Stimulated activated CD4-positive, alpha-beta T cell treated with anti-CD3 and anti-CD28 coated beads, Interleukin-4, amount 100 ng/mL, for 24 hours (primary cell): ENCODE results near the gene TASOR2.

ENCODE experiments used
- DNase-seq: peaks from one replicate; pipeline ENCODE4 v3.0.0-alpha.2; 2020

The TASOR2 gene

DNA sequence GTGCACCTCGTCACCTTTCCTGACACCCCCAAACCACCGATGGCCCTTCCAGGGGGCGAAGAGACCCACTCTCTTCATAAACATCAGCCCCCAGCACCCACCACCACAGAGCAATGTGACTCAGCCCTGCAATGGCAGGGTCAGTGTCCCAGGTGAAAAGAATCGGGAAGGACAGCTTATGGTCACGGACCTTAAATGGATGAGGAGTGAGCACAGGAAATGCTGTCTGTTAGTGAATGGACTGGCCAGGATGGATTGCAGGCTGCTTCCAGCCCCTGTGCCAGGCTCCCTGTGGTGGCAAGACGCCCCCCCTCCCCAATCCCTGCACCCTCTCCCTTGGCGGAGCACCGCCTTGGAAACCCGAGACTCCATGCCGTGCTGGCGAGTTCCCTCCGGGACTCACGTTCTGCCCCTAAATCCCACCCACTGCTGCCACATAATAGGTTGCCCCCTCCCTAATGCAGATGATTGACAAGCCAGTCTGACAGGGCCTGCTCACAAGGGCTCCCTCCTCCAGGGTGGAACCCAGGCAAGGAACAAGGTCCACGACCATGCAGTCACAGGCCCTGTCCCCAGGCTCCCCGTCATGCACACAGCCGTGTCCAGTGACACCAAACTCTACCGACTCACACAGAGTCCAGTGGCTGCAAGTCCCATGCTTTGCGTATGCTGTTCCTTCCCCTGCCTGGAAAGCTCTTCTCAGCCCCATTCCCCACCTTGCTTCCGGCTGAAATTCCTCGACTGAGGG lies 25.6 kb upstream of the TASOR2 start:
- no peak for DNase-seq

DNA sequence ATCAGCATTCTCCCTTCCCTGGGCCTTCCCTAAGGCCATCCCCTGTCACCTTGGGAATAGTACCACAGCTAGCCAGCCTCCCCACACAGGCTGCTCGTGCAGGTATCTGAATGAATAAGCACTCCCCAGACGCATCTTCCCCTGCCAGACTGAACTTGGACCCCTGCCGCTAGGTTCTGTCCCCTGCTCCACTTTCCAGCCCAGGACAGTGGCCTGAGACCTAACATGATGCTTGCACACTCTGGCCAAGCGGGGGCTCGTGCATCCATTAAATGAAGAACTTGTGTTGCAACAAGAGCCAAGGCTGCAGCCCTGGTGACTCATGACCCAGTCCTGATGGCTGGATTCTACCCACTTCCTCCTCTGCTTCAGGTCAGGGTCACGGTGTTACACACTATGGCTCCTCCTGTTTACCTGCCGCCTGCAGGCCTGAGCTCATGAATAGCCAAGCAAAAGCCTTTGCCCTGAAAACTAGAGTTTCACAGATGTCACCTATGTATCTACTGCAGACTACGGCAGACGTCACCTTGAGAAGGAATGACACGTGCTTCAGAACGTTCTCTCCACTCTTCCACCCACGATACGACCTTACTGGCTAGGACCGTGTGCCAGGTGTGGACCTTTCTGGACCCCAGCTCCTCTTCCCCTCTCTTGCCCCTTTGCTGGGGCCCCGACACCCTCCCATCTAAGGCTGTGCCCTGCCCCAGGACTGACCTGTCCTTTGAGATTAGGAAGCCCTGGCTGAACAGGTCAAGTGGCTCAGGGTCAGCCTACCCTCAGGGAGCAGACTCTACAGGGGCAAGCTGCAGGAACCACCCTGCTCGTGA lies 24.7 kb upstream of the TASOR2 start:
- no peak for DNase-seq

DNA sequence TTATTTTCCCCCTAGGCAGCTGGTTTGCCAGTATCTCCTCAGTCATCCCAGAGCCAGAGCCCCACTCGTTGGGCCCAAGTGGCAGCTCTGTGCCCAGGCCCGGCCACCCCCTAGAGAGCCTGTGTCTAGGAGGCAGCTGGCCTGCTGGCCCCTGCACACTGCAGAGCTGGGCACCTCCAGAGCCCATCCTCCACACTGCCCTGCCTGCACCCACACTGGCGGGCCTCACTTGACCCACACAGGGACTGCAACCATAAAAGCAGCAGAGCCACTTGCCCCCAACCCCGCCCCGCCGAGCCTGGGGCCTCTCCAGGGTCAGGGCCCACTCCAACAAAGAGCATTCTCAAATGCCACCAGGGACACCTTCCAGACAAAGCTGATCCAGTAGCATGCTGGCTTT lies 23.6 kb upstream of the TASOR2 start:
- no peak for DNase-seq

DNA sequence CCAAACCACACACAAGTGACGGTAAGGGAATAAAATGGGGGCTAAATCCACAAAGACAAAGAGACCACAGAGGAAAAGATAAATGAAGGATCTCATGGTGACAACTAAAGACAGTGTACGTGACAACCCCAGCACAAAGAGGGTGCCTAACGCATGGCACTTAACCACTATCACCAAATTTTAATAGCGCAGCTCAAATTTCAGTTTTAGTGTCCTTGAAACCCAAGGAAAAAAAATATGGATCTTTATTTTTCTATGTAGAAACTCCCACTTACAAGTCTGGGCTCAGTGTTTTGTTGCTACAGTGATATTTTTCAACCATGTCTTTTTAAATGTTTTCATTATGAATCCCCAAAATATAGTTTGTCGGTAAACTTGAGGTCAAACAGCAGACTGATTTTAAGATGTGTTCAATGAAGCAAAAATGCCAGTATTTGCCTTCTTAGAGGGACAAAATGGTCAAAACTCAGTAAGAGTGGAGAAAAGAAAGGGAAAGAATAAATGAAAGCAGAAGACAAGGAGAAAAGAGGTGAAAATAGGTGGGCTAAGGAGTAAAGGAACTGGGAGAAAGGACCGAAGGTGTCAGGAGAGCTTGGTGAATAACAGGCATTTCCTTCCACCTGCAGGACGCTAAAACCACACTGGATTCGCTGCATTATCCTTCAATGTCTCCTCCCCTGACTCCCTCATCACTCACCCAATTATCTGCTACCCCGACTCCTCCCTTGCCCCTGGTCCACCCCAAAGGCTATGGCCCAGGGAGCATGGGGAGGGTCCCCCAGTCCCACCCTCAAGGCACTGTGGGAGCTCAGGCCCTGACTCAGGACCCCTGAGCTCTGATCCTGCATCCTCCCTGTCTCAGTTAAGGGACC lies 21.7 kb upstream of the TASOR2 start:
- no peak for DNase-seq

DNA sequence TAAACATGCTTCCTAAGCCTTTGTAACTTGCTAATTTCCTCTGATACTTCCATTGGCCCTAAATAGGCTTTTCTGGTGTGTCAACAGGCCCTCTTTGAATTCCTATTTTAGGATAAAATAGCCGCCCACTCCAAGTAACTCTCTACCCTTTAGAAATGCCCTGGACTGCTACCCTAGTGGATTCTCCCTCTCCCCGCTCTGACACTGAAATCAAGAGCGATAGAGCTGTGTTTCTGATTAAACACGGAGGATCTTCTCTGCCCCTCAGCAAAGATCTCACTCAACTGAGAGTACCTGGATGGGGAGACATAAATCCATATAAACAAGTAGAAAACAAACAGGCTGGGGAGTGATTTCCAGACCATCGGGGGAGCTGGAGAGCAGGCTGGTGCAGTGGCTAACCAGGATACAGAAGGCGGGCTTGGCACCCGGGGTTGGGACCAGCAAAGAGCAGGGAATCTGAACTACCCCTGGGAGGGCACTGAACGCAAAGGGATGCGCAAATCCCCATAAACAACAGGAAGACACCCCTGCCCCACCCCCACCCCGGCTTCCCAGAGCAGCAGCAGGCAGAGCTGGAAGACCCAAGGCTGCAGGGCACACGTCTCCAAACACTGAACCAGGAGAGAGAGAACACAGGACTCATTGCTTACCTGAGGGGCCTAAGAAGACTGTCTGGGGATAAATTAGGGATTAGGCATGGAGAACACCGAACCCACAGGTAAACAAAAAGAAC lies 20.8 kb upstream of the TASOR2 start:
- DNase-seq: no peak

DNA sequence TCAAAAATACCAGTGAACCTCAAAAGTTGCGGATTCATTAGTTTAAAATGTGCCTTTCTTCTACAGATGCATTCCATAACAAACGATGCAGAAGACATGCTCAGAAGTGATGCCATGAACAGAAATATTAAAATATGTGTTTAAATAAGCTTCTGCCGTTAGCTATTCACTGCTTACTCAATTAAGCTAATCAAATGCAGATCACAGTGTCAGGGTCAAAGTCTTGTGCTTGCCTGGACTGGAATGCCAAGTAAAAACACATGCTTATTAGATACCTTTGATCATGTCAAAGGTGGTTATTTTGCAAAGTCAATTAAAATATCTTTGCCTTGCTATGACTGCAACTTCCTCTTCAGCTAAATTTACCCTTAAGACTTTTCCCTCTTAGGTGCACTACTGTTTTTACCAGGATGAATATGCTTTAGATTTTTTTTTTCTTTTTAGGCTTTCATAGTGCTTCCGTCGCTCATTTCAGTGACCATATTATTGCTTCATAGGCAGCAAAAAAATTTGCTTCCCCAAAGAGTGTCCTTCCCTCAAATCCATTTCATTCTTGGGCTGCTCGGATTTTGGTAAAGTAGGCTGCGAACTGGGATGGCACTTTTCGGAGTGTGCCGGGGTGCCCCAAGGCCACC lies 19.1 kb upstream of the TASOR2 start:
- no peak for DNase-seq

DNA sequence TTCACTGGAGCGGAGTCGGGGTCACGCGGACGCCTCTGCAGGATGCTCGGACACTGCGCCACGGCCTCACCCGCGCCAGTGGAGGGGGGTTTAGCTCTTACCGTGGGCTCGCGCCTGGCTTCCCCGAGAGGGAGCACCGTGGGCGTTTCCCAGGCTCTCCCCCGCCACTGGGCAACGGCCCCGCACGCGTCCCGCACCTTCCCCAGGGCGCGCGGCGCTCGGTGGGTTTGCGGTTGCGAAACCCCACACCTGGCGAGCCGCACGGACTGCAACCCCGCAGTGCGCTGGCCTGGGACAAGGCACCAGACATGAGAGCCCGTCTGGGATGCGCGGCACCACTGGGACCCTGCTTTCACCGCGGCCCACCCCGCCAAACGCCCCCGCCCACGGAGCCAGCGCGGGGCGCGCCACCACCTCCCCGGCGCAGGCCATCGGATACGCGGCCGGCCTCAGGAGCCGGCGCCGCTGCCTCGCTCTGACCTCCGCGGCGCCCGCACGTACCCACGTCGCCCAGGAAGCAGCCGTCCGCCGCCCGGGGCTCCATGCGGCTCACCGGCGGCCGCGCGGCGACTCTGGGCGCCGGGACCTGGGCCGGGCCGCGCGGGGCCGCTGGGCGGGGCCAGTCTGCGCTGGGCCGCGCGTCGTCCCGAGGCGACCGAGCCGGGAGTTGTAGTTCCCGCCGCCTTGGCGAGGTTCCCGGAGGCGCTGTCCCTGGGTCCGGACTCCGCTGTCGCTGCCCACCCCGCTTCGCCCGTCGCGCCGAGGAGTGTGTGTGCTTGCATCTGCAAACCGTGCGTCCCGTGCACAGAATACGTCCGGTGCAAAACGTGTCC lies 18.4 kb upstream of the TASOR2 start, which contains the start of gene ASB13:
TSS of gene ASB13 (minus strand) at position 588 of the 833 bp plus-strand sequence. CDS start at position 544, 44 bp downstream.
- peak; percentile 40 for DNase-seq

DNA sequence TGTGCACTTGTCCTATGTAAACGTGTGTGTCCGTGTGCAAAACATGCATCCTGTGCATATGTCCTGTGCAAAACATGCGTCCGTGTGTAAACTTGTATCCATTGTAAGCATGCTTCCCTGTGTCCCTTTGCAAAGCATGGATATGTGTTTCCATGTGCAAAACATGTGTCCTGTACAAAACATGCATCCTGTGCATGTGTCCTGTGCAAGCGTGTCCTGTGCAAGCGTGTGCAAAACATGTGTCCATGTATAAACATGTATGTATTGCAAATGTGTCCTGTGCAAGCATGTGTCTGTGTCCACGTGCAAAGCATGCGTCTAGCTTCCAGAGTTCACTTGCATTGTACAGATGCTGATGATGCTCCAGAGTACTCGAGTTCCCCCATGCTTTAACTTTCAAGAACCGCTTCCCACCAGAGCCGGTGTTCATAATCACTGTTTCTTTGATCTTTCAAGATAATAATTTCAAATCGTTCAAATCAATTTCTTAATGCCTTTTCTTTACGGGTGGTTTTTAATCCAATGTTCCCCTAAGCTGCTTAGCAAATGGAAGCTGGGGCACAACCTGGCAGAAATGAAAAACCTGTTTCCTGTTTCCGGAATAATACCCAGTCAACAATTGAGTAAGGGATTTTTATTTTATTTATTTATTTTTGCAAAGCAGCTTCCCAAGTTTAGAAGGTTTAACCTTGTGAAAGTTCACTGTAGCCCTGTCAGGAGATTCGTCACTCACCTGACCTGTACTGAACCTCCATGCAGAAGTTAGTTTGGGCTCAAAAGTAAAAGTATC lies 17.6 kb upstream of the TASOR2 start:
- no peak for DNase-seq

DNA sequence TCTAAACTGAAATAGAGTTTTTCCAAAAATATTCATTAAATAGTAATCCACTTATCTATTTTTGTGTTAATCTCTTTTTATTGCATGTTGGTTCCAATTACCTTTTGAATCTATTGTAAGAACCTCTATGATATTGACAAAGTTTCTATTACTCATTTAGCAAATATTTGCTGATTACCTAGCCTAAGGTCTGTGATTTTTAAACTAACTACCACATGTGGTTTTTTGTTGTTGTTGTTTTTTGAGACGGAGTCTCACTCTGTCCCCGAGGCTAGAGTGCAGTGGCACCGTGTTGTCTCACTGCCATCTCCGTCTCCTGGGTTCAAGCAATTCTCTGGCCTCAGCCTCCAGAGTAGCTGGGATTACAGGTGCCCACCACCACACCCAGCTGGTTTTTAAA lies 16.2 kb upstream of the TASOR2 start:
- DNase-seq: no peak

DNA sequence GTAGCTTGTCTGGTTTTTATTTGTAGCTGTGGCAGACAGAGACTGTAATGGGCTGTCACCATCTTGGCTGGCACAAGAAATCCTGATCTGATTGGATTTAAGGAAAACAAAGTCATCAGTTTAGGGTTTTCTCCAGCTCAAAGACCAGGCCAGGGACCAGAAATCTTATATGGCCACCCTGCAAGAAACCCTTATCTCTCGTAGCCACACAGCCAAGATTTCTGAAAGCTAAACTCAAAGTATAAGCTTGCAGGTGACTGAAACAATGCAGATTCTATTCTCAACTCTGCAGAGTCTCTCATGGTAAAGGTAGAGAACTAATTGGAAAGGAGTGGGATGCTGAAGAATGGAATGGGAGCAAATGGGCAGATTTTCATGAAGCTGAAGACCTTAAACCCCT lies 15.0 kb upstream of the TASOR2 start:
- no peak for DNase-seq

DNA sequence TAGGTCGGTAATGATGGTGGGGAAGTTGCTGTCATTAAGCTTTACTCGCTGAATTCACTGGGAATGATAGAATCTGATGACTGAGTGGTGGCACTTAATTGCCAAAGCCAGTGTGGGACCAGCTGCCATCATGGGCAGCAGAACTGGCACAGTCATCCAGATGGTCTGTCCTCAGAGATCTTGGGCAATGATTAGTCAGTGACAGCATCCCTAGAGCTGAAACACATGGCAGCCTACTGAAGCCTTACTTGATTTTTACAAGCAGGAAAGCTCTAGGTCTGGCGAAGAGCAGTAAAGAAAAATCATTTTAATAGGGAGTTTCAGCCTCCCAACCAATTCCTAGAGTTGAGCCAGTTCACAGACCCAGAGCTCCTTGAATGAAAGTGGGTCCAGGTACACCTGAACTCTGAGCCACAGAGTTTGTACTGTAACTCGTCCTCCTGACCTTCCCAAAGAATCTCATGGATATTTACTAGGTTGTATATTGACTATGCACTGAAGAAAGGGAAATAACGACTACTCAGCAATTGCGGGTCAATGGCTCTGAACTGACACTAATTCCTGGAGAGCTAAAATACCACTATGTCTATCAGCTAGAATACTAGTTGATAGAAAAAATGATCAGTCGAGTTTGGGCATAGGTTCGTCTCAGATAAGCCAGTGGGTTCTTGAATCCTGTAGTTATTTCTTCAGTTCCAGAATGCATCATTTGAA lies 13.8 kb upstream of the TASOR2 start:
- DNase-seq: no peak

DNA sequence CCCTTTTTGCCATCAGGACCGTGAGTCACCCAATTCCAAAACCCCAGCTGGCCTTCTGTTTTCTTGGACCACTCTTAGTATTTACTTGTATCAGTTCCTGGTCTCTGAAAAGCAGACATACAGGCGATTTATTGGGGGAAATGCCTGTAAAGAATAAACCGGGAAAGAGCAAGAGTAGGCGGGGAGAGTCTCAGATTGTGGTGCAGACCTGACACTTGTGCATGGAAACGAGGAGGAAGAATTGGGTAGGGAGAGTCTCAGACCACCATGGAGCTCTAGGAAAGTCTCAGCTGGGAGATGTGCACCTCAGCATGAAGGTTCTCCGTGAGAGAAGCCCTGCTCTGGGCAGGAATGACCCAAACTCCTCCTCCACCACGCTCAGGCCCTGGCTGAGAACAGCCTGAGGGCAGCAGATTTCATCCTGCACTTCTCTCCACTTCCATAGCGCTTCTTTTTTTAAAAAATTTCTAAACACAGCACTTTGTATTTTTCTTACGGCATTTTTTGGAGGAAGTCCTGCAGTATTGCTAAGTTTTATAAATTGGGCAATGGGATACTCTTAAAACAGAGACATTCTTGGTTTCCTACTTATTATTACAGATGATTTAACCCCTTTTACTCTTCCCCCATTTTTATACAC lies 6.1 kb upstream of the TASOR2 start:
- DNase-seq: no peak

DNA sequence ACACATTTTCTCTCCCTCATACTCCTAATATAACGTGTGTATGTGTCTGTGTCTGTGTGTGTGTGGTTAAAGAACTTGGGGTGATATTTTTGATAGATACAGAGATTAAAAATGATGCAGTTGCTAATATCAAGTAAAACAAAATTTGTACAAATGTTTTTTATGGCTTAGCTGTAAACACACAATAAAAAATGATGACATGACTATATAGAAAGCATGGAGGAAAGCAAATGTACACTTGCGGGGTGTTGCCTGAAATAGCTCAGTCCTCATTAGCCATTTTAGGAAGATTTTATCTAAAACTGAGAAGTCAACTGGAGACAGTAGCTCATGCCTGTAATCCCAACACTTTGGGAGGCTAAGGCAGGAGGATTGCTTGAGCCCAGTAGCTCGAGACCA lies 5.6 kb upstream of the TASOR2 start:
- DNase-seq: no peak

DNA sequence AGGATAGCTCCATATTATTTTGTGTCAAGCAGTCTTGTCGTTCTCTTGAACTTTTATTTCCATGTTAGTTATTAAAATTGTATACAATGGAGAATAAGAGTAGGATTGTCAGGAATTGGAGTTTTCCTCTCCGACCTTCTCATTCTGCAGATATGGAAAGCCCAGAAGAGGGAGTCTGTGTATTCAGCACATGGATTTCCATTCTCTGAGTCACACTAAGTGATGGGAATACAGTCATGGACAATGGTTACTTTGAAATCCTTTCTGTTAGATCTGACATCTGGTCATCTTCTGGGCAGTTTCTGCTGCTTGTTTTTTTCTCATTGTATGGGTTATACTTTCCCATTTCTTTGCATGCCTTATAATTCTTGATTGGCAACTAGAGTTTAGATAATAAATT lies 5.0 kb upstream of the TASOR2 start:
- DNase-seq: no peak

DNA sequence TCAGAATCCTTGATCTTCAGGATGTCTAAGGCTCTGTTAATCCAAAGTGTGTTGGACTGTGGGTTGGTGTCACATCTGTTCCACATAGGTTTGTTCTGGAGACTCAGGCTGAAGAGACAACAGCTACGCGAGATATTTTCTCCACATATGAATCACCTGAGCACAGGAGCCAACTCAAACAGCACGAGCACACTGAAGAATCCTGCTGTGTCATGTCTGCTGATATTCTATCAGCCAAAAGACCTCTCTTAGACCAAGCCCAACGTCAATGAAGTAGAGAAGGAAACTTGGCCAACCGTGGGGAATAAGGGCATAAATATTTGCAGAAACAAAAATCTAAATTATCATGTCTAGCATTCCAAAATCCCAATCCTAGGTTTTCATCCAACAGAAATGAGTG lies 2.7 kb upstream of the TASOR2 start:
- DNase-seq: no peak

DNA sequence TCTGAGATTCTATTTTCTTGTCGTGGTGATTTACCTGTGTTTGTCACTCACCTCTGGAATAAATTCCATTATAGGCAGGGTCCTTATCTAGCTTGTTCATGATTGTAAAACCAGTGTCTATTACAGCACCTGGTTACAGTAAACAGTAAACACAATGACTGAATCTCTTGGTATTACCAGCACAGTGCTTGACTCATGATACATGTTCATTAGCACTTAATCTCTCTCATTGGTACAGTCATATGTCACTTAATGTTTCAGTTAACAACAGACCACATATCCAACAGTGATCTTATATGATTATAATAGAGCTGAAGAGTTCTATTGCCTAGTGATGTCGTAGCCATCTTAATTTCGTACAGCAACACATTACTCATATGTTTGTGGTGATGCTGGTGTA lies 1.6 kb upstream of the TASOR2 start:
- DNase-seq: no peak

DNA sequence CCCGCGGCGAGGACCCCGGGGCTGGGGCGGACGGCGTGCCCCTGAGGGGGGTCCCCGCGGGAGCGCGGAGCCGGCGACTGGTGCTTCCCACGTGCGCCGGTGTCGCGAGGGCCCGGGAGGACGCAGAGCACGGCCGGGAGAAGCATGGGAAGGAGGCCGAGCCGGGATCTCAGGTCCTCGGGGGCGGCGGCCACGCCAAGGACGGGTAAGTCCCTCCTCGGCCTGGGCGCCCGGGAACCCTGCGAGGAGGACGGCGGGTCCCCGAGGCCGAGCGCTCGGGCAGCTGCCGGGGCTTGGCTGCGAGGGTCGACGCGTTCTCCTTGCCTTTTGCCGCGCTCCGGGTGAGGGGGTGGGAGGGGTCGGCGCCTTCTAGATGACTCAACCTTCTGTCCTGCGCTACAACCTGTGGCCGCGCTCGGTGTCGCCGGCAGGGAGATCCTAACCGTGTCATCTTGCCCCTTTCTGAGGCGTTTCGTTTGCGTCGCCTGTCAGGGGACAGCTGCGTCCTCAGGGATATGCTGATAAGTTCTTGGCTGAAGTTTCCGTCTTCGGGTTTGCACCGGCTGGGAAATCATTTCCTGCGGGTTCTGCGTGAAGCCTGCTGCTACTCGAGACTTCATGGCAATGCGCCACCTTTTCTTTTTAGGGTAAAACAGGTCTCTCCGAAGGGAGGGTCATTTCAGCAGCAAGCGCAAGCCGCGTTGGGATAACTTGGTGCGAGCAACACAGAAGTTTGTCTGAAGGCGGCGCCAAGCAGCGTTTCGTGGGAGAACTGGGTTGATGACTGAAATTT lies 529 bp downstream of the TASOR2 start:
- DNase-seq: peak; percentile 75

DNA sequence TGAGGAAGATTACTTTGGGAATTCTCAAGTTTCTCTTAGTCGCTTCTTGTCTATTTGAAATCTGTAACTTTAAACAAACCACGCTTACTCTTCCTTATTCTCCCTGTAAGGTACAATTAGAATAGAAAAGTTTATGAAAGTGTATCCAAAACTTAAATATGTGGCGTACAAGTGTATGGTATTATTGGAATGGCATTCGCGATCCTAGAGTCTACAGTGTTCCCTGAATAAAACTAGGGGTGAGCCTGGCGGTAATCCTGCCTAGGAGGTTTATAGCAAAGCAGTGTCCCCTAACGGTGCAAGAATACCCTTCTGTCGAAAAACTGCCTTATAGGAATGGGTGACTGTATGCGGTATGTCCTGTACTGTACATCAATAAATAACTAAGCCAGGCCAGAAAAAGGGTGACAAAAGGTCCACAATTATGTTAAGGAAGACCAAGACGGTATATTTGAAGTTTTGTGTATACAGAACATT lies 1.2 kb downstream of the TASOR2 start:
- DNase-seq: no peak
